ENCODE measurements around the gene HENMT1. TPM values are rescaled to one million over a fixed set of nuclear protein-coding genes. Genes with fewer than 3 reads are reported as not detected.
A peak's percentile ranks its signal among the peaks of the same experiment; 100 is the strongest.

HENMT1 gene
- total RNA-seq, 1 experiment from 2014 or later, result not detected

GRCh38 chr1:108699375-108700332, 38.8 kb upstream of the HENMT1 start:
- Mint-ChIP-seq H3K27me3 (ENCODE audit: insufficient read depth, unreplicated experiment) (no peaks in the 10 kb centered on the region), H3K9me3 (ENCODE audit: unreplicated experiment) (no peaks in the 10 kb centered on the region), H3K27ac (ENCODE audit: low read depth, unreplicated experiment) (no peak overlapping the region), H3K36me3 (ENCODE audit: insufficient read depth, unreplicated experiment) (peaks cover 80% of the 10 kb centered on the region), H3K4me1 (ENCODE audit: insufficient read depth, unreplicated experiment) (peaks cover 20% of the 10 kb centered on the region), H3K4me3 (ENCODE audit: unreplicated experiment) (no peak overlapping the region)
- DNase-seq (ENCODE audit: unreplicated experiment), result no peak
- intact Hi-C loops (cut with micrococcal nuclease), result no loop called here
- CTCF ChIA-PET, result no interaction called here
- TF ChIP-seq, protein P1, sequence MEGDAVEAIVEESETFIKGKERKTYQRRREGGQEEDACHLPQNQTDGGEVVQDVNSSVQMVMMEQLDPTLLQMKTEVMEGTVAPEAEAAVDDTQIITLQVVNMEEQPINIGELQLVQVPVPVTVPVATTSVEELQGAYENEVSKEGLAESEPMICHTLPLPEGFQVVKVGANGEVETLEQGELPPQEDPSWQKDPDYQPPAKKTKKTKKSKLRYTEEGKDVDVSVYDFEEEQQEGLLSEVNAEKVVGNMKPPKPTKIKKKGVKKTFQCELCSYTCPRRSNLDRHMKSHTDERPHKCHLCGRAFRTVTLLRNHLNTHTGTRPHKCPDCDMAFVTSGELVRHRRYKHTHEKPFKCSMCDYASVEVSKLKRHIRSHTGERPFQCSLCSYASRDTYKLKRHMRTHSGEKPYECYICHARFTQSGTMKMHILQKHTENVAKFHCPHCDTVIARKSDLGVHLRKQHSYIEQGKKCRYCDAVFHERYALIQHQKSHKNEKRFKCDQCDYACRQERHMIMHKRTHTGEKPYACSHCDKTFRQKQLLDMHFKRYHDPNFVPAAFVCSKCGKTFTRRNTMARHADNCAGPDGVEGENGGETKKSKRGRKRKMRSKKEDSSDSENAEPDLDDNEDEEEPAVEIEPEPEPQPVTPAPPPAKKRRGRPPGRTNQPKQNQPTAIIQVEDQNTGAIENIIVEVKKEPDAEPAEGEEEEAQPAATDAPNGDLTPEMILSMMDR (IDR thresholded peaks at IDR 0.05; ENCODE audit: unreplicated experiment), result no peak
- POLR2A ChIA-PET, result no interaction called here
- BruUV-seq (replicated peaks), result TSS peak; percentile 46

GRCh38 chr1:108695535-108695934, 34.6 kb upstream of the HENMT1 start:
- peaks cover 29% of the 10 kb centered on the region for H3K4me1 Mint-ChIP-seq (ENCODE audit: insufficient read depth, unreplicated experiment)
- TF ChIP-seq, protein P1 (IDR thresholded peaks at IDR 0.05; ENCODE audit: unreplicated experiment), result no peak
- no peak overlapping the region for H3K27ac Mint-ChIP-seq (ENCODE audit: low read depth, unreplicated experiment)
- H3K27me3 Mint-ChIP-seq (ENCODE audit: insufficient read depth, unreplicated experiment), result no peaks in the 10 kb centered on the region
- intact Hi-C loops (cut with micrococcal nuclease), result no loop called here
- no peak for DNase-seq (ENCODE audit: unreplicated experiment)
- H3K9me3 Mint-ChIP-seq (ENCODE audit: unreplicated experiment), result no peaks in the 10 kb centered on the region
- CTCF ChIA-PET, result interaction anchor here (0.6 to 0.8 kb wide), 3 partner anchors 50 to 332 kb away, joined by 3 read pairs; no protein-coding TSS in a partner anchor
- POLR2A ChIA-PET, result interaction anchor here (2.0 to 6.0 kb wide), 3 partner anchors 8 to 121 kb away, joined by 7 to 99 read pairs (median 86); partner anchors contain the start of gene STXBP3
- H3K36me3 Mint-ChIP-seq (ENCODE audit: insufficient read depth, unreplicated experiment), result peaks cover 59% of the 10 kb centered on the region
- no TSS peak for BruUV-seq (replicated peaks)
- peak overlapping the region; percentile 33 for H3K4me3 Mint-ChIP-seq (ENCODE audit: unreplicated experiment)

GRCh38 chr1:108692724-108693655, 32.1 kb upstream of the HENMT1 start:
- Mint-ChIP-seq H3K27ac (ENCODE audit: low read depth, unreplicated experiment) (peak overlapping the region; percentile 99), H3K9me3 (ENCODE audit: unreplicated experiment) (no peaks in the 10 kb centered on the region), H3K4me1 (ENCODE audit: insufficient read depth, unreplicated experiment) (peaks cover 26% of the 10 kb centered on the region), H3K36me3 (ENCODE audit: insufficient read depth, unreplicated experiment) (peaks cover 34% of the 10 kb centered on the region), H3K4me3 (ENCODE audit: unreplicated experiment) (peak overlapping the region; percentile 100), H3K27me3 (ENCODE audit: insufficient read depth, unreplicated experiment) (no peaks in the 10 kb centered on the region)
- CTCF ChIA-PET, result interaction anchor here (0.5 to 1.8 kb wide), 12 partner anchors 13 to 420 kb away, joined by 3 to 6 read pairs (median 4); partner anchors contain the start of gene STXBP3
- intact Hi-C loops (cut with micrococcal nuclease), result loop anchor here (1.0 to 2.0 kb wide), 5 partner anchors 53 to 420 kb away; partner anchors contain the start of gene STXBP3
- POLR2A ChIA-PET, result interaction anchor here (0.5 to 6.0 kb wide), 32 partner anchors 8 to 1007 kb away, joined by 3 to 99 read pairs (median 5); partner anchors contain the start of genes CLCC1, CYB561D1, SLC25A24 and STXBP3
- peak; percentile 76 for DNase-seq (ENCODE audit: unreplicated experiment)
- TF ChIP-seq, protein P1 (IDR thresholded peaks at IDR 0.05; ENCODE audit: unreplicated experiment), result peak; percentile 26
- BruUV-seq (replicated peaks), result no TSS peak
